GM23338 (cell line): Measurements from ENCODE around the gene RGS3. TPM values are rescaled to one million over a fixed set of nuclear protein-coding genes. Genes with fewer than 3 reads are reported as not detected.

Experiments
- ATAC-seq: fragments of 200-7000 bp; cut with Tn5 transposase; 3 replicates; pipeline ENCODE4 v1.9.1; 2020
- DNase-seq: peaks from one replicate; pipeline ENCODE4 v3.0.0-alpha.2; 2015; ENCODE audit warnings: low spot score
- H2AFZ ChIP-seq: fragments of 200-600 bp; sonication (generic); 2 replicates; pipeline ENCODE4 v1.8.0; 2016; ENCODE audit warnings: antibody characterized with exemption, mild to moderate bottlenecking, moderate library complexity
- H3F3A ChIP-seq: fragments of 200-600 bp; sonication (generic); replicated peaks from 2 replicates; pipeline ENCODE4 v1.8.0; 2017; ENCODE audit warnings: antibody characterized with exemption, mixed run types, low read depth
- H3K27ac ChIP-seq: fragments of 200-600 bp; sonication (generic); 2 replicates; pipeline ENCODE4 v1.6.1; 2016; ENCODE audit warnings: low read depth
- H3K27me3 ChIP-seq: fragments of 200-600 bp; sonication (generic); 2 replicates; pipeline ENCODE4 v1.8.0; 2016; ENCODE audit warnings: mild to moderate bottlenecking, mixed run types, moderate library complexity; ENCODE audit not compliant: insufficient read depth
- H3K36me3 ChIP-seq: fragments of 200-600 bp; sonication (generic); 2 replicates; pipeline ENCODE4 v1.8.0; 2016; ENCODE audit warnings: mild to moderate bottlenecking; ENCODE audit not compliant: insufficient read depth
- H3K4me1 ChIP-seq: fragments of 200-600 bp; sonication (generic); 2 replicates; pipeline ENCODE4 v1.8.0; 2016; ENCODE audit warnings: mild to moderate bottlenecking, moderate library complexity; ENCODE audit not compliant: insufficient read depth
- H3K4me2 ChIP-seq: fragments of 200-600 bp; sonication (generic); 2 replicates; pipeline ENCODE4 v1.7.1; 2017; ENCODE audit warnings: mixed run types
- H3K4me3 ChIP-seq: fragments of 200-600 bp; sonication (generic); 2 replicates; pipeline ENCODE4 v1.6.1; 2016; ENCODE audit warnings: mixed run types
- H3K79me2 ChIP-seq: fragments of 200-600 bp; sonication (generic); replicated peaks from 2 replicates; pipeline ENCODE4 v1.8.0; 2017; ENCODE audit warnings: mild to moderate bottlenecking; ENCODE audit not compliant: insufficient read depth
- H3K9me2 ChIP-seq: fragments of 200-600 bp; sonication (generic); 2 replicates; pipeline ENCODE4 v1.8.0; 2017; ENCODE audit not compliant: insufficient read depth
- H4K20me1 ChIP-seq: fragments of 200-600 bp; sonication (generic); replicated peaks from 2 replicates; pipeline ENCODE4 v1.8.0; 2017; ENCODE audit warnings: mild to moderate bottlenecking; ENCODE audit not compliant: insufficient read depth
- H3K27ac Mint-ChIP-seq: 2 replicates; pipeline ENCODE4 v1.8.0; 2020; ENCODE audit warnings: inconsistent platforms, mild to moderate bottlenecking, moderate library complexity, mixed read lengths
- H3K27me3 Mint-ChIP-seq: 3 replicates; pipeline ENCODE4 v1.8.0; 2022; ENCODE audit warnings: low read depth, mild to moderate bottlenecking, moderate library complexity, mixed read lengths, inconsistent platforms; ENCODE audit not compliant: insufficient read depth, poor library complexity
- H3K36me3 Mint-ChIP-seq: 3 replicates; pipeline ENCODE4 v1.8.0; 2021; ENCODE audit warnings: low read depth, mild to moderate bottlenecking, inconsistent platforms, moderate library complexity, mixed read lengths
- H3K4me1 Mint-ChIP-seq: 3 replicates; pipeline ENCODE4 v1.8.0; 2020; ENCODE audit warnings: mild to moderate bottlenecking, inconsistent platforms, mixed read lengths
- H3K4me3 Mint-ChIP-seq: 3 replicates; pipeline ENCODE4 v1.8.0; 2021; ENCODE audit warnings: moderate library complexity, mild to moderate bottlenecking, inconsistent platforms, mixed read lengths
- H3K9me3 Mint-ChIP-seq: 3 replicates; pipeline ENCODE4 v1.8.0; 2020; ENCODE audit warnings: moderate library complexity, mild to moderate bottlenecking, inconsistent platforms, mixed read lengths
- CREB1 ChIP-seq: fragments of 250-450 bp; sonication (Bioruptor Pico); IDR thresholded peaks from 2 replicates; pipeline ENCODE4 v1.5.0; 2020; ENCODE audit warnings: low read depth, mild to moderate bottlenecking, moderate library complexity
- CTCF ChIP-seq, 2 experiments: fragments of 200-600 bp in 1 of 2; sonication (generic) in 1 of 2; conservative IDR thresholded peaks; 2 replicates each; pipeline versions ENCODE4 v1.5.1 to v1.6.1; 2016 to 2017; ENCODE audit warnings: antibody characterized with exemption in 2 of 2, low read depth in 2 of 2, mild to moderate bottlenecking in 2 of 2, moderate library complexity in 1 of 2
- ETS1 ChIP-seq: IDR thresholded peaks from 2 replicates; pipeline ENCODE4 v1.6.1; 2016; ENCODE audit warnings: antibody characterized with exemption
- EZH2 ChIP-seq: fragments of 200-600 bp; sonication (generic); IDR thresholded peaks from one replicate; pipeline ENCODE4 v1.8.0; 2017; ENCODE audit warnings: antibody characterized with exemption, mild to moderate bottlenecking, low read depth; ENCODE audit not compliant: unreplicated experiment
- EZH2phosphoT487 ChIP-seq: fragments of 200-600 bp; sonication (generic); IDR thresholded peaks from one replicate; pipeline ENCODE4 v1.8.1; 2018; ENCODE audit warnings: antibody characterized with exemption; ENCODE audit not compliant: unreplicated experiment
- JUNB ChIP-seq: IDR thresholded peaks from one replicate; pipeline ENCODE4 v1.6.1; 2016; ENCODE audit warnings: antibody characterized with exemption; ENCODE audit not compliant: unreplicated experiment
- NANOG ChIP-seq: IDR thresholded peaks from 2 replicates; pipeline ENCODE4 v1.6.1; 2016; ENCODE audit warnings: antibody characterized with exemption, borderline replicate concordance
- POLR2AphosphoS5 ChIP-seq: IDR thresholded peaks from 2 replicates; pipeline ENCODE4 v1.6.1; 2016; ENCODE audit warnings: antibody characterized with exemption, low read depth
- REST ChIP-seq: IDR thresholded peaks from one replicate; pipeline ENCODE4 v1.6.1; 2018; ENCODE audit warnings: antibody characterized with exemption; ENCODE audit not compliant: unreplicated experiment
- ZNF114 ChIP-seq: fragments of 250-450 bp; sonication (Bioruptor Pico); IDR thresholded peaks from 2 replicates; pipeline ENCODE4 v1.5.0; 2020; ENCODE audit warnings: mild to moderate bottlenecking, moderate library complexity
- ZNF331 ChIP-seq: fragments of 250-450 bp; sonication (Bioruptor Pico); IDR thresholded peaks from 2 replicates; pipeline ENCODE4 v1.5.0; 2020; ENCODE audit warnings: low read depth, mild to moderate bottlenecking, moderate library complexity
- polyA plus RNA-seq: library from polyadenylated mRNA; unstranded; fragments of >200 nt; fragmentation: Nextera tagmentation; extraction: Ambion mirVana; gene quantifications from 2 replicates; pipeline ENCODE4 v1.2.1, GENCODE V29; 2016
- total RNA-seq: library from RNA; depleted of rRNA; stranded (reverse); fragments of >200 nt; shearing (Covaris generic); gene quantifications from 2 replicates; pipeline ENCODE4 v1.2.3, GENCODE V29; 2014

RGS3 gene
- total and polyA plus RNA-seq, 2 experiments from 2014 or later = 14.2 to 24.3 TPM

- H3K27ac Mint-ChIP-seq = peak overlapping the region; percentile 83
- no peak for ATAC-seq
- TF ChIP-seq POLR2AphosphoS5 = no peak
- no peak for TF ChIP-seq ZNF114 (CRISPR knock-in tag)
- TF ChIP-seq CREB1 = no peak
- TF ChIP-seq NANOG = no peak
- TF ChIP-seq CTCF (conservative IDR thresholded peaks at IDR 0.05; ENCODE audit: low read depth in 2 of 2) = no peak
- no peak for TF ChIP-seq EZH2
- no peak for TF ChIP-seq REST
- no peak for TF ChIP-seq JUNB
- no peak for TF ChIP-seq ZNF331
- no peak for TF ChIP-seq ETS1
- TF ChIP-seq EZH2phosphoT487 = no peak
Observed at GRCh38 chr9:113503613-113504211, 40.2 kb downstream of the RGS3 start.

More at GRCh38 chr9:113503613-113504211, 40.2 kb downstream of the RGS3 start:
- no peak overlapping the region for H3K4me2 ChIP-seq
- no peaks in the 10 kb centered on the region for H3F3A ChIP-seq
- Mint-ChIP-seq H3K27me3 (peaks cover 21% of the 10 kb centered on the region), H3K4me1 (peaks cover 48% of the 10 kb centered on the region), H3K9me3 (no peaks in the 10 kb centered on the region), H3K4me3 (no peak overlapping the region), H3K36me3 (no peaks in the 10 kb centered on the region)
- H3K9me2 ChIP-seq = no peaks in the 10 kb centered on the region
- no peaks in the 10 kb centered on the region for H3K27me3 ChIP-seq
- no peaks in the 10 kb centered on the region for H3K36me3 ChIP-seq
- H3K27ac ChIP-seq = no peak overlapping the region
- no peak overlapping the region for H3K4me3 ChIP-seq
- no peak overlapping the region for H2AFZ ChIP-seq
- H4K20me1 ChIP-seq = no peaks in the 10 kb centered on the region
- no peaks in the 10 kb centered on the region for H3K79me2 ChIP-seq
- DNase-seq = no peak
- peaks cover 18% of the 10 kb centered on the region for H3K4me1 ChIP-seq
